Mucosa of descending colon (tissue), 3 donors: ENCODE results near the gene NPHP1. TPM values are rescaled to one million over a fixed set of nuclear protein-coding genes. Genes with fewer than 3 reads are reported as not detected.

Experiments
- ATAC-seq: fragments of 200-7000 bp; cut with Tn5 transposase; one replicate; pipeline ENCODE4 v1.9.1; 2020; ENCODE audit warnings: mild to moderate bottlenecking, moderate library complexity
- DNase-seq, 3 donors: peaks; one replicate each; pipeline ENCODE4 v3.0.0-alpha.2; 2020
- H3K36me3 ChIP-seq: fragments of 200-600 bp; one replicate; pipeline ENCODE4 v1.8.0; 2021; ENCODE audit warnings: low read depth, mild to moderate bottlenecking
- H3K4me1 ChIP-seq: fragments of 200-600 bp; one replicate; pipeline ENCODE4 v1.8.0; 2021; ENCODE audit warnings: low read depth, mild to moderate bottlenecking
- H3K4me3 ChIP-seq: fragments of 200-600 bp; one replicate; pipeline ENCODE4 v1.8.0; 2021; ENCODE audit warnings: mild to moderate bottlenecking
- H3K9me3 ChIP-seq: fragments of 200-600 bp; one replicate; pipeline ENCODE4 v1.8.0; 2021; ENCODE audit warnings: mild to moderate bottlenecking
- CTCF ChIP-seq: fragments of 200-600 bp; IDR thresholded peaks from one replicate; pipeline ENCODE4 v1.8.0; 2022; ENCODE audit warnings: antibody characterized with exemption, mild to moderate bottlenecking
- intact Hi-C, 2 donors: fragments of 100-400 bp; cut with DNase I in 1 of 2; cut with micrococcal nuclease in 1 of 2; formaldehyde crosslinking; loops; one replicate each; pipeline versions ENCODE4 v1.11.0 to v1.11.1; 2022; cut with DNase I, micrococcal nuclease
- total RNA-seq, 3 donors: library from RNA; stranded (reverse); fragmentation: NEBNext Ultra II Directional in 2 of 3; extraction: Animal tissue kit (Norgen Biotek cat#: 25700) in 2 of 3; gene quantifications; one replicate each; pipeline versions ENCODE4 v1.2.1 to v1.2.4, GENCODE V29; 2021 to 2023
- donor health status: DM: no; HTN: no; CAD: no; lungs with moderate emphysema.
- donor health status: DM: no; HTN: no; CAD: no.
- donor health status: DM: no; HTN: yes; CAD: no.

The NPHP1 gene
- total RNA-seq, 3 donors from 2014 or later: 1.1 to 6.4 (median 1.5) TPM

DNA sequence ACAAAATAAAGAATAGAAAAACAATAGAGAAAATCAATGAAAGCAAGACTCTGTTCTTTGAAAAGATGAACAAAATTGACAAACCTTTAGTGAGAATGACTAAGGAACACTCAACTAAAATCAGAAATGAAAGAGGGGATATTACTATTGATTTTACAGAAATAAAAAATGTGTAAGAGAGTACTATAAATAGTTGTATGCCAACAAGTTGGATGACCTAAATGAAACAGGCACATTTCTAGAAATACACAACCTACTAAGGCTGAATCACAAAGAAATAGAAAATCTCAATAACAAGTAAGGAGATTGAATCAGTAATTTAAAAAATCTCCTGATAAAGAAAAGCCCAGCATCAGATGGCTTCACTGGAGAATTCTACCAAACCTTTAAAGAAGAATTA lies 70.8 kb downstream of the NPHP1 start:
- no peak for ATAC-seq
- Histone ChIP-seq H3K4me1 (no peaks in the 10 kb centered on the region), H3K9me3 (no peaks in the 10 kb centered on the region), H3K36me3 (no peaks in the 10 kb centered on the region), H3K4me3 (no peak overlapping the region)
- DNase-seq: no peak
- TF ChIP-seq CTCF: no peak
- intact Hi-C loops: no loop called here

DNA sequence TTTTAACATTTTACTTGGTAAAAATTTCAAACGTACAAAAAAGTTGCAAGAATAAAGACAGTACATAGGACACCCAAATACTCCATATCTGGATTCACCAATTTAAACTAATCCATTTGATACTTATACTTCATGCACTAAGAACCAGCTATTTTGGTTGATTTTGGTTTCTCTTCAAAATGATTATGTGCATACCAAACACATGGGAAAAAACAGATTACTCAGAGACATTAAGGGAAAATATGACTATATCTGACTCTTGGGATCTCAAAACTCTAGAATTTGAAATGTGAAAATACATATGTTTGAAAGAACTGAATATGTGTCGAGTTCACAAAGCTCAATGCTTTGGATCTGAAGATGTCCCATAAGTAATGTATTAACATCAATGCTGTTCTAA lies 73.6 kb downstream of the NPHP1 start:
- Histone ChIP-seq H3K4me1 (no peaks in the 10 kb centered on the region), H3K4me3 (no peak overlapping the region), H3K9me3 (no peaks in the 10 kb centered on the region), H3K36me3 (no peaks in the 10 kb centered on the region)
- no peak for ATAC-seq
- TF ChIP-seq CTCF: no peak
- DNase-seq: no peak
- intact Hi-C loops: no loop called here

GRCh38 chr2:110130757-110131156 lies 74.1 kb downstream of the NPHP1 start:
- DNase-seq: no peak
- TF ChIP-seq CTCF: no peak
- intact Hi-C loops: no loop called here
- Histone ChIP-seq H3K4me3 (no peak overlapping the region), H3K36me3 (no peaks in the 10 kb centered on the region), H3K9me3 (no peaks in the 10 kb centered on the region), H3K4me1 (no peaks in the 10 kb centered on the region)
- ATAC-seq: no peak

GRCh38 chr2:110126906-110127305 lies 77.9 kb downstream of the NPHP1 start:
- intact Hi-C loops: no loop called here
- ATAC-seq: no peak
- Histone ChIP-seq H3K36me3 (no peaks in the 10 kb centered on the region), H3K4me3 (no peak overlapping the region), H3K4me1 (no peaks in the 10 kb centered on the region), H3K9me3 (no peaks in the 10 kb centered on the region)
- TF ChIP-seq CTCF: no peak
- no peak for DNase-seq

DNA sequence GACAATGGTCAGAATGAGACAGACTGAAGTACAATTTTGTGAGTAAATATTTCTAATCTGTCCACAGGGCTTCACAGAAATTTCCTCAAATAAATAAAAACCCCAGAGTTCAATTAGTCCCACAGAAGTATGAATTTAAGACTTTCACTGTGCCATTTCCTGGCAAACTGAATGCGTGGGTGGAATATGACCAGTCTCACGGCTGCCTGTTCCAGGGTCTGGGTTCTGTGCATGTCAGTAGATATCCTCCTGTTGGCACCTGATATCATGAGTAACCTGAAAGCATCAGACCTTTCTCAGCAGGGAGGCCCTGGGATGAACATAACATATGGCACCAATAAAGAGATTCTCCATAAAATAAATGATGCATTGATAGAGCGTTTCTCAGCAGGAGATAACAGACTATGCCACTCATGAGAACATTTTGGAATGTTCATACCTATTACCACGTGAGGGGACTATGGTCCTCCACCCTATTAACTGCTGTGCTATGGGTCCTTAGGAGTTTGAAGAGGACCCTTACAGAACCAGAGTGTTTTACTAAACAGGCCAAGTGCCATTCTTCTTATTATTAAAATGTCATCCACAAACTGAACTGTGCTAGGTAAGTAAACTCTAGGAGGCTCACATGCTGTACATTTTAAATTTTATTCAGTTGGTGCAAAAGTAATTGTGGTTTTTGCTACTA lies 78.6 kb downstream of the NPHP1 start:
- no peak for DNase-seq
- H3K4me1 ChIP-seq: no peaks in the 10 kb centered on the region
- TF ChIP-seq CTCF: no peak
- no peaks in the 10 kb centered on the region for H3K36me3 ChIP-seq
- no peak overlapping the region for H3K4me3 ChIP-seq
- intact Hi-C loops: no loop called here
- H3K9me3 ChIP-seq: no peaks in the 10 kb centered on the region
- no peak for ATAC-seq
